GM12878 (cell line): Measurements from ENCODE around the gene TUBD1. TPM values are rescaled to one million over a fixed set of nuclear protein-coding genes. Genes with fewer than 3 reads are reported as not detected.

Experiments
- BCL11A ChIP-seq: IDR thresholded peaks from 2 replicates; pipeline ENCODE4 v1.6.1; 2011; ENCODE audit warnings: low read depth, low read length
- CEBPB ChIP-seq, 2 experiments: fragments of 150-350 bp in 1 of 2; IDR thresholded peaks; 2 replicates each; pipeline ENCODE4 v1.6.1; 2012 to 2014; ENCODE audit warnings: low read depth in 2 of 2, low read length in 2 of 2, borderline replicate concordance in 1 of 2, inconsistent platforms in 1 of 2
- EGR1 ChIP-seq, 2 experiments: IDR thresholded peaks; 1 replicate in 1 of 2; 2 replicates in 1 of 2; pipeline ENCODE4 v1.6.1; 2011 to 2012; ENCODE audit warnings: low read depth in 2 of 2, low read length in 2 of 2, borderline replicate concordance in 1 of 2, mild to moderate bottlenecking in 1 of 2, moderate library complexity in 1 of 2
- KLF5 ChIP-seq: fragments of 450-650 bp; IDR thresholded peaks from 2 replicates; pipeline ENCODE4 v1.6.1; 2014; ENCODE audit warnings: mild to moderate bottlenecking; ENCODE audit not compliant: partially characterized antibody
- MAX ChIP-seq: IDR thresholded peaks from 2 replicates; pipeline ENCODE4 v1.6.1; 2012; ENCODE audit warnings: low read depth, low read length, improper control_type of control experiment
- MXI1 ChIP-seq: fragments of 150-350 bp; IDR thresholded peaks from 2 replicates; pipeline ENCODE4 v1.6.1; 2011; ENCODE audit warnings: low read depth, mild to moderate bottlenecking, inconsistent platforms, low read length, improper control_type of control experiment
- POU2F2 ChIP-seq: IDR thresholded peaks from 3 replicates; pipeline ENCODE4 v1.6.1; 2011; ENCODE audit warnings: low read depth, mild to moderate bottlenecking, low read length, borderline replicate concordance
- RAD21 ChIP-seq: IDR thresholded peaks from 2 replicates; pipeline ENCODE4 v1.6.1; 2011; ENCODE audit warnings: mild to moderate bottlenecking, low read depth, low read length, moderate library complexity; ENCODE audit not compliant: insufficient read depth
- SP1 ChIP-seq: IDR thresholded peaks from one replicate; pipeline ENCODE4 v1.6.1; 2011; ENCODE audit warnings: low read depth, low read length
- ZBED1 ChIP-seq: IDR thresholded peaks from 2 replicates; pipeline ENCODE4 v1.6.1; 2016; ENCODE audit warnings: borderline replicate concordance
- ZZZ3 ChIP-seq: IDR thresholded peaks from 2 replicates; pipeline ENCODE4 v1.6.1; 2011; ENCODE audit warnings: low read depth; ENCODE audit not compliant: control insufficient read depth, insufficient read length
- polyA plus RNA-seq, 11 experiments: library from polyadenylated mRNA; depleted of rRNA in 4 of 11; unstranded in 6 of 11; stranded (reverse) in 5 of 11; fragments of >200 nt; fragmentation: Nextera tagmentation in 4 of 11; fragmentation: Illumina TruSeq in 1 of 11; extraction: Ambion mirVana in 4 of 11; extraction: Trizol in 1 of 11; gene quantifications; 1 replicate in 1 of 11; 2 replicates in 10 of 11; pipeline versions ENCODE4 v1.2.1 to v1.2.3, GENCODE V29; 2011 to 2016; ENCODE audit warnings: inconsistent platforms in 2 of 11, missing spikeins in 2 of 11, low read depth in 1 of 11
- total RNA-seq, 4 experiments: library from RNA; depleted of rRNA in 3 of 4; stranded (reverse); fragments of >200 nt in 3 of 4; fragmentation: Illumina TruSeq in 1 of 4; extraction: Trizol in 1 of 4; gene quantifications; 2 replicates each; pipeline versions ENCODE4 v1.2.1 to v1.2.3, GENCODE V29; 2013 to 2021
- TF ChIP-seq, protein P1 (sequence below): fragments of 450-650 bp; IDR thresholded peaks from 2 replicates; pipeline ENCODE4 v1.6.1; 2018; ENCODE audit warnings: borderline replicate concordance, mild to moderate bottlenecking; ENCODE audit not compliant: partially characterized antibody
- TF ChIP-seq, protein P2 (sequence below): fragments of 450-650 bp; IDR thresholded peaks from 2 replicates; pipeline ENCODE4 v1.6.1; 2014; ENCODE audit warnings: mild to moderate bottlenecking
- TF ChIP-seq, protein P3 (sequence below): fragments of 150-350 bp; IDR thresholded peaks from 2 replicates; pipeline ENCODE4 v1.6.1; 2014; ENCODE audit warnings: mild to moderate bottlenecking, low read depth, low read length
- TF ChIP-seq, protein P4 (sequence below): IDR thresholded peaks from 2 replicates; pipeline ENCODE4 v1.6.1; 2012; ENCODE audit warnings: mild to moderate bottlenecking, low read depth, low read length

Gene TUBD1
- total and polyA plus RNA-seq, 10 of the 15 experiments (the other 5 are each of a cell fraction or from before 2014, with no cell fraction given), result 5.3 to 10.8 (median 8.3) TPM

DNA sequence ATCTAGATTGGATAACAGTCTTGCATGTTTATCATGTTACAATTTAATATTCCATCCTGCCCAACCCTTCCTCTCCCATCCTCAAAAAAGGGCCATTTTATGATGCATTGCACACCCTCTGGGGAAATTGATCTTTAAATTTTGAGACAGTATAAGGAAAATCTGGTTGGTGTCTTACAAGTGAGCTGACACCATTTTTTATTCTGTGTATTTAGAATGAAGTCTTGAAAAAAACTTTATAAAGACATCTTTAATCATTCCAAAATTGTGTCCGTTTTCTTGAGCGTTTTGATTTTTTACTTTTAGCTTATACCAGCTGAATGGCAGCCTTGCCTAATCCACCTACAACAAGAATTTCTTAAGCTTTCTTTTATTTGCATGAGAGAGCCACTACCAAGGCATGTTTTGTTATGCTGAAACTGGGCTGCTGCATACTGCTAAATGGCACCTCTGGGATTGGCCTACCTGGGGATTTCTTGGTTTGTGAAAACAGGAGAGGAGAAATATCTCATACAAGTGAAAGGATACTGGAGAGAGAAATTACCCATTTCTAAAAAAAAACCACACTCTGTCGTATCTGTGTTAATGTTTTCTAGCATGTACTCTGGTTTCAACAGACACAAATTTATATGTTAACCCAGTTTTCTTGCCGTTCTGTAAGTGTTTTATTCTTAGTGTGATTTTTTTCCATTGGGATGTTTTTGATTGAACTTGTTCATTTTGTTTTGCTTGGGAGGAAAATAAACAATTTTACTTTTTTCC lies 52.2 kb downstream of the TUBD1 start (continued):
- TF ChIP-seq, protein P1, sequence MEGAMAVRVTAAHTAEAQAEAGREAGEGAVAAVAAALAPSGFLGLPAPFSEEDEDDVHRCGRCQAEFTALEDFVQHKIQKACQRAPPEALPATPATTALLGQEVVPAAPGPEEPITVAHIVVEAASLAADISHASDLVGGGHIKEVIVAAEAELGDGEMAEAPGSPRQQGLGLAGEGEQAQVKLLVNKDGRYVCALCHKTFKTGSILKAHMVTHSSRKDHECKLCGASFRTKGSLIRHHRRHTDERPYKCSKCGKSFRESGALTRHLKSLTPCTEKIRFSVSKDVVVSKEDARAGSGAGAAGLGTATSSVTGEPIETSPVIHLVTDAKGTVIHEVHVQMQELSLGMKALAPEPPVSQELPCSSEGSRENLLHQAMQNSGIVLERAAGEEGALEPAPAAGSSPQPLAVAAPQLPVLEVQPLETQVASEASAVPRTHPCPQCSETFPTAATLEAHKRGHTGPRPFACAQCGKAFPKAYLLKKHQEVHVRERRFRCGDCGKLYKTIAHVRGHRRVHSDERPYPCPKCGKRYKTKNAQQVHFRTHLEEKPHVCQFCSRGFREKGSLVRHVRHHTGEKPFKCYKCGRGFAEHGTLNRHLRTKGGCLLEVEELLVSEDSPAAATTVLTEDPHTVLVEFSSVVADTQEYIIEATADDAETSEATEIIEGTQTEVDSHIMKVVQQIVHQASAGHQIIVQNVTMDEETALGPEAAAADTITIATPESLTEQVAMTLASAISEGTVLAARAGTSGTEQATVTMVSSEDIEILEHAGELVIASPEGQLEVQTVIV, result no peak
- TF ChIP-seq, protein P2, sequence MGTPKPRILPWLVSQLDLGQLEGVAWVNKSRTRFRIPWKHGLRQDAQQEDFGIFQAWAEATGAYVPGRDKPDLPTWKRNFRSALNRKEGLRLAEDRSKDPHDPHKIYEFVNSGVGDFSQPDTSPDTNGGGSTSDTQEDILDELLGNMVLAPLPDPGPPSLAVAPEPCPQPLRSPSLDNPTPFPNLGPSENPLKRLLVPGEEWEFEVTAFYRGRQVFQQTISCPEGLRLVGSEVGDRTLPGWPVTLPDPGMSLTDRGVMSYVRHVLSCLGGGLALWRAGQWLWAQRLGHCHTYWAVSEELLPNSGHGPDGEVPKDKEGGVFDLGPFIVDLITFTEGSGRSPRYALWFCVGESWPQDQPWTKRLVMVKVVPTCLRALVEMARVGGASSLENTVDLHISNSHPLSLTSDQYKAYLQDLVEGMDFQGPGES, result no peak
- no peak for TF ChIP-seq EGR1 (IDR thresholded peaks at IDR 0.05; ENCODE audit: borderline replicate concordance in 1 of 2, low read depth in 2 of 2, low read length in 2 of 2)
- peak; percentile 74 for TF ChIP-seq ZBED1
- no peak for TF ChIP-seq ZZZ3
- peak; percentile 46; the same call in 1 of the 3 replicates for TF ChIP-seq POU2F2
- TF ChIP-seq MAX, result no peak
- TF ChIP-seq, protein P3, sequence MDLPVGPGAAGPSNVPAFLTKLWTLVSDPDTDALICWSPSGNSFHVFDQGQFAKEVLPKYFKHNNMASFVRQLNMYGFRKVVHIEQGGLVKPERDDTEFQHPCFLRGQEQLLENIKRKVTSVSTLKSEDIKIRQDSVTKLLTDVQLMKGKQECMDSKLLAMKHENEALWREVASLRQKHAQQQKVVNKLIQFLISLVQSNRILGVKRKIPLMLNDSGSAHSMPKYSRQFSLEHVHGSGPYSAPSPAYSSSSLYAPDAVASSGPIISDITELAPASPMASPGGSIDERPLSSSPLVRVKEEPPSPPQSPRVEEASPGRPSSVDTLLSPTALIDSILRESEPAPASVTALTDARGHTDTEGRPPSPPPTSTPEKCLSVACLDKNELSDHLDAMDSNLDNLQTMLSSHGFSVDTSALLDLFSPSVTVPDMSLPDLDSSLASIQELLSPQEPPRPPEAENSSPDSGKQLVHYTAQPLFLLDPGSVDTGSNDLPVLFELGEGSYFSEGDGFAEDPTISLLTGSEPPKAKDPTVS, result no peak
- TF ChIP-seq KLF5, result peak; percentile 26
- no peak for TF ChIP-seq BCL11A
- TF ChIP-seq, protein P4, sequence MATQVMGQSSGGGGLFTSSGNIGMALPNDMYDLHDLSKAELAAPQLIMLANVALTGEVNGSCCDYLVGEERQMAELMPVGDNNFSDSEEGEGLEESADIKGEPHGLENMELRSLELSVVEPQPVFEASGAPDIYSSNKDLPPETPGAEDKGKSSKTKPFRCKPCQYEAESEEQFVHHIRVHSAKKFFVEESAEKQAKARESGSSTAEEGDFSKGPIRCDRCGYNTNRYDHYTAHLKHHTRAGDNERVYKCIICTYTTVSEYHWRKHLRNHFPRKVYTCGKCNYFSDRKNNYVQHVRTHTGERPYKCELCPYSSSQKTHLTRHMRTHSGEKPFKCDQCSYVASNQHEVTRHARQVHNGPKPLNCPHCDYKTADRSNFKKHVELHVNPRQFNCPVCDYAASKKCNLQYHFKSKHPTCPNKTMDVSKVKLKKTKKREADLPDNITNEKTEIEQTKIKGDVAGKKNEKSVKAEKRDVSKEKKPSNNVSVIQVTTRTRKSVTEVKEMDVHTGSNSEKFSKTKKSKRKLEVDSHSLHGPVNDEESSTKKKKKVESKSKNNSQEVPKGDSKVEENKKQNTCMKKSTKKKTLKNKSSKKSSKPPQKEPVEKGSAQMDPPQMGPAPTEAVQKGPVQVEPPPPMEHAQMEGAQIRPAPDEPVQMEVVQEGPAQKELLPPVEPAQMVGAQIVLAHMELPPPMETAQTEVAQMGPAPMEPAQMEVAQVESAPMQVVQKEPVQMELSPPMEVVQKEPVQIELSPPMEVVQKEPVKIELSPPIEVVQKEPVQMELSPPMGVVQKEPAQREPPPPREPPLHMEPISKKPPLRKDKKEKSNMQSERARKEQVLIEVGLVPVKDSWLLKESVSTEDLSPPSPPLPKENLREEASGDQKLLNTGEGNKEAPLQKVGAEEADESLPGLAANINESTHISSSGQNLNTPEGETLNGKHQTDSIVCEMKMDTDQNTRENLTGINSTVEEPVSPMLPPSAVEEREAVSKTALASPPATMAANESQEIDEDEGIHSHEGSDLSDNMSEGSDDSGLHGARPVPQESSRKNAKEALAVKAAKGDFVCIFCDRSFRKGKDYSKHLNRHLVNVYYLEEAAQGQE, result no peak
- TF ChIP-seq CEBPB (IDR thresholded peaks at IDR 0.05; ENCODE audit: borderline replicate concordance in 1 of 2, low read depth in 2 of 2, low read length in 2 of 2), result no peak
- peak; percentile 45; the same call in 1 of the 2 replicates for TF ChIP-seq MXI1
- no peak for TF ChIP-seq SP1
- no peak for TF ChIP-seq RAD21
